Measurements from ENCODE around the gene CCDC167.

The CCDC167 gene

DNA sequence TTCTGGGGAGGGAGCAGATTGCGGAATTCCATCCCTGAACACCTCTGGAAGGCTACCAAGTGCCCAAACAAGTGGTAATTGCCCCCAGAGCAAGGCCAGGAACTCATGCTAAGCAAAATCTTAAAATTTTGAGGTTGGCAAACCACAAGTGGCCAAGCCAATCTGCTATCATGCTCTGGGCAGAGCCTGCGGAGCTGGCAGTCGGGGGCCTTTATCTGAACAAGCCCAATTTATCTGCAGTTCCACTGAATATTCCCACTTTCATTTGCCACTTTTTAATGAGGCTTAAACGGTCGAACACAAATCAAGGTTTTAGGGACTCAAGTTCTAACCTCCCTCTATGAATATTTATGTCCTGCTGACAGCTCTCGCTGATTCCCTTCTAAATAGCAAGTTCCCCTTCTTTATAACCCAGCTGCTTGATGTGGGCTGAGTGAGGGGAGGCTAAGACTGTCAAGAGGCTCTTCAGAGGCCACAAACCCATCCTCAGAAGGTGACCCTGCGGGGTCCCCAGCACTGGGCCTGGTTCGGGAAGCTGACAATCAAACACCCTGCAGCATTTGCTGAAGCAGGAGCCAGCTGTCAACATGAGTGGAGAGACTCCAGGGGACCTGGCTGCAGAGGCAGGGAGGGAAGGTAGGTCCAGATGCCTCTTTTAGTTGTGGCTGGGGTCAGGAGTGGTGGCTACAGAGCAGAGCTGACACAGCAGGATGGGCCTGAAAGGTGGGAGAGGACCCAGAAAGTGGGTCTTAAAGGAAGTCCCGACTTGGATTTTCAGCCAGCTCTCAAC, 11.9 kb downstream of the CCDC167 start:
- no peak for DNase-seq

GRCh38 chr6:37486121-37486839, 13.4 kb downstream of the CCDC167 start:
- DNase-seq = no peak

GRCh38 chr6:37485291-37485702, 14.4 kb downstream of the CCDC167 start:
- DNase-seq = no peak

- no peak for DNase-seq
Observed at GRCh38 chr6:37484786-37485170, 14.9 kb downstream of the CCDC167 start.

- peak; percentile 81 for DNase-seq
Observed at GRCh38 chr6:37483917-37484785, 15.5 kb downstream of the CCDC167 start.

- no peak for DNase-seq
Observed at GRCh38 chr6:37483252-37483901, 16.3 kb downstream of the CCDC167 start.

- no peak for DNase-seq
Observed at GRCh38 chr6:37482606-37483251, 17.0 kb downstream of the CCDC167 start.

DNA sequence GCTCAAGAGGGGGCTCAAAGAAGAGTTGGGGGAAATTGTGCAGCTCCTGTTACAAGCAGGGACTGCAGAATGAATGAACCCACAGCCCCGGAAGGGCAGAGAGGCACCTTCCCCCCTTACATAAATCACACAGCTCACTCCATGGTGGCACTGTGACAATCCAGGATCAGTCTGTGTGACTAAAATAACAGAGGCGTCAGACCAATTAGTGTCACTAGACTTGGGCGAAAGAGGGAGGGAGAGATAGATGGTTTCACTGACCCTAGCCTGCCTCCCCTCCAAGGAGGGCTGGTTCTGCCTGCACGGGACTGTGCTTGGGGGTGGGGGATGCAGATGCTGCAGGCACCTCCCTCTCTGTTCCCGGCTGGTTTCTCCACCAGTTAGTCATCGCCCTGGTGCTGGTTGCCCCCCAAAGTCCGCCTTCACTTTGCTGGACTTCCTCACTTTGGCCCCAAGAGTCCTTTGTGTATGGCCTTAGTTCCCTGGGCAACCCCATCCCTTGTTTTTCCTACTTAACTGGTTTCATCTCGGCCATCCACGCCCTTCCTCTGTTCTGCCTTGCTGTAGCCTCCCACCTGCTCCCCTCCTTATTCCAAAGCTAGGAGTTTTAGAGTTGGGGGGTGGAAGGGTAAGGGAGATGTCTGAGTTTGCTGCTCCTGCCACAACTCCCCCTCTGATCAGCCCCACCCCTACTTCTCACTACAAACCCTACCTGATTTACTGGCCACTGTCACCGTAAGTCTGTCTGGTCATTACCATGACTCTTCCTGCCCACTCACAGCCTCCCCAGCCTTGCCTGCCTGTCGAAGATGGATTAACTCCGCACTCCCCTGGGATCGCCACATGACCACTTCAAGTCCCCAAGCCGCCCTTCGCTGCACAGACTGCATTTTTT, 17.7 kb downstream of the CCDC167 start:
- DNase-seq = no peak

- no peak for DNase-seq
Observed at GRCh38 chr6:37480951-37481534, 18.6 kb downstream of the CCDC167 start.

- DNase-seq = no peak
Observed at GRCh38 chr6:37480118-37480736, 19.5 kb downstream of the CCDC167 start.

- DNase-seq = no peak
Observed at GRCh38 chr6:37479266-37479854, 20.3 kb downstream of the CCDC167 start.

GRCh38 chr6:37478827-37479226, 20.9 kb downstream of the CCDC167 start:
- no peak for DNase-seq

DNA sequence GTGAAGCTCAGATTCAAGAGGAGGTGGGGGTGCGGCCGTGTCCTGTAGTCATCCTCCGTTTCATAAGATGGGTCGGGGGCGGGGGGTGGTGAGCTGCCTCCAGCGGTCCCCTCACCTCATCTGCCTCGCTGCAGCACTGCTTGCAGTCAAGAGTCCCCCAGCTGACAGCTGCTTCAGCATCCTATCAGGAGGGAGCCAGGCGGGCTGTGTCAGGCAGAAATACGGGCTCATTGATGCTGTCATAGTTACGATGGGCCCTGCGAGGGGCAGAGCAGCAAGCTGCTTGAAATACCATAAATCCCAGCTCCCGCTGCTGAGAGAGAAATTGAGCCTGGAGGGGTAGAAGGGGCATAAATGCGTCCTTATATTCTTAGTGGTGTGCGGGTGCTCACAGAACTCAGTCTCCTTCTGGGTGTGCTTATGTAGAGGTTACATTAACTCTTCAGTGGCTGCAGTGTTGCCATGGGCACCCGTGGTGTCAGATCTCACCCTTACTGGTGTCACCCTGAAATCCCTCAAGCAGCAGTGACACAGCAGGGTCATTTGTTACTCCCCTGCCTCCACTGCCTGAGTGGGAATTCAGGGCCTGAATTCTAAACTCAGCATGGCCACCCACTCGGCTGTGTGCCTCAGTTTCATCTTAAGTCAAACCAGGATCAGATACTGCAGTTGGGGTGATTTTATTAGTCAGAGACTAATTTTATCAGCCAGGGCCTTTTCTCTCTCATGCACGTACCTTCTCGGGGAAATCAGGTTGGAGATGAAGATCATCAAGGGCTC, 21.8 kb downstream of the CCDC167 start:
- DNase-seq = no peak

DNA sequence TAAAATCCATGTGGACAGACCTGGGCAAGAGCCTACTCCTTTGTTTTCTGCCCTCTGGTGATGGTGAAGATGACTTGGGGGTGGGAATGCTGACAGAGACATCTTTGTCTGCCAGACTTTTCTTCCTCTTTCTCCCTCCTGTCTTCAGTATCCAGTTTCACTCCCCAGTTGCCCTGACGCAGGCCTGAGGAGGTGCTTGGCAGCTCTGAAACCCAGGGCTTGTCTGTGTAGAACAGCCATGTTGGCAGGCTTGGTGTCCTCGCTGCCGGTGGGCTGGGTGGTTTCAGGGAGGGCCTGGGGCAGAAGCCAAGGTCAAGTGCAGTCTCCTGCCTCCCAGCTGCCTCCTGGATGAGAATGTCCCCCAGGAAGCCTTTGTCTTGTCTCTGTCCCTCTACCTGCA, 22.5 kb downstream of the CCDC167 start:
- DNase-seq = no peak

DNA sequence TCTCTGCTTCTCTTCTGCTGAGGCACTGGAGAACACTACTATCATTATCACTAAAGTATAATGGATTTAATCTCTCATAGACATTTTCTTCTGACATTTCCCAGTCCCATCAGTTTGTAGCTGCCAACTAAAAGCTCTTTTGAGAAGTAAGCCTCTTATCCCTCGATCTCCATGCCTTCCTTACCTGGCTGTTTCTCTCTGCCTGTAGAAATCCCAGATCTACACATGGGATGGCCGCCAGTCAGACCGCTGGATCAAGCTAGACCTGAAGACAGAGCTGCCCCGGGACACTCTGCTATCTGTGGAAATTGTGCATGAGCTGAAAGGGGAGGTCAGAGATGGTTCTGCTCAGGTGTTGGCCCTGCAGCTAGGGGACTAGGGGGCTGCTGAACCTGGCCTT, 25.4 kb downstream of the CCDC167 start:
- DNase-seq = no peak

GRCh38 chr6:37473364-37474095, 26.2 kb downstream of the CCDC167 start:
- no peak for DNase-seq

DNA sequence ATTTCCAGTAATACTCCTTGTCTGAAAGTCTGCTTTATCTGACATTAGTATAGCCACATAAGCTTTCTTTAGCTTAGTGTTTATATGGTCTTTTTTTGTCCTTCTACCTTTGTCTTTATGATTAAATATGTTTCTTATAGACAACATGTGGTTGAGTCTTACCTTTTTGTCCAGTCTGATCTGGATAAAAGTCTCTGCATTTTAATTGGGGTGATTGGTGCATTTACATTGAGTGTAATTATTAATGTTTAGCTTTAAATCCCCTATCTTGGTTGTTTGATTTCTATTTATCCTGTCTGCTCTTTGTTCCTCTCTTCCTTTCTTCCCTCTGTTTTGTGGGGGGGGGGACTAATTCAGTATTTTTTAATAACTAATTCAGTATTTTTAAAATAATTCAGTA, 32.0 kb downstream of the CCDC167 start:
- no peak for DNase-seq

- DNase-seq = no peak
Observed at GRCh38 chr6:37463110-37463509, 36.6 kb downstream of the CCDC167 start.
